CD4-positive, alpha-beta T cell treated with Interleukin-17A for 1 hour (primary cell): ENCODE results near the gene RPS6KB1.
"Not testable (repeated sequence)": the region's sequence is repeated elsewhere in the genome, so short reads cannot be mapped to it uniquely, and the experiment has no call there.

Experiments
- DNase-seq: peaks from one replicate; pipeline ENCODE4 v3.0.0-alpha.2; 2020

The RPS6KB1 gene

DNA sequence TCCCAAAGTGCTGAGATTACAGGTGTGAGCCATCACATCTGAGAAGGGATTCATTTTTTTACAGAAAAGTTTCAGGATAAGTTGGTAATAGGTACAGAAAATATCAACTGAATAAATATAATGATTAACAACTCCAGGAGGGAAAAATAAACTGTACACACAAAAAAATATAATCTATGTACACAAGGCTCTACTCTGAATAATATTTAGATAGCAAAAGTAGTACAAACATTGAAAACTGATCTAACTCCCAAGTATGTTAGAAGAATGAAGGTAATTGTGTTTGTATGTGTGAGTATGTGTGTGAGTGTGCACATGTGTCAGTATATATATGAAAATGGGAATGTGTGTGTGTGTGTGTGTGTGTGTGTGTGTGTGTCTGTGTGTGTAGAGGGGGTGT lies 20.6 kb upstream of the RPS6KB1 start:
- DNase-seq = no peak

- DNase-seq = not testable (repeated sequence)
Measured at GRCh38 chr17:59873414-59873813, 19.5 kb upstream of the RPS6KB1 start.

DNA sequence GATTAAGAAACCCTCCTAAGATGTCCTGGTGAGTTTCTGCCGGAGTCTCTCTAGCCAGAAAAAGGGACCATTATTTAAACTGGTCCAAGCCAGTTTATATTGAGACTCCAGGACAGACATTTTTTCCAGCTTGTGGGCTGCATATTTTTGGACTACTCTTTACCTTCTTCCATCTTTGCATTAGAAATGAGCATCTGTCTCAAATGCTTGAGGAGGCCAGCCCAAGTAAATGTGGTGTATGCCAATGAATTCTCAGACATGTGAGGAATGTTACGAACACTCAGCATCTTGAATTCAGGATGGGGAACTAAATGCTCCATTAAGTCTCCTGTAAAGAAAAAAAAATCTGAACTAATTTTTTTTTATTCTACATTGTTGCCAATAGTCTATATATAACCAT lies 18.5 kb upstream of the RPS6KB1 start:
- DNase-seq = no peak

DNA sequence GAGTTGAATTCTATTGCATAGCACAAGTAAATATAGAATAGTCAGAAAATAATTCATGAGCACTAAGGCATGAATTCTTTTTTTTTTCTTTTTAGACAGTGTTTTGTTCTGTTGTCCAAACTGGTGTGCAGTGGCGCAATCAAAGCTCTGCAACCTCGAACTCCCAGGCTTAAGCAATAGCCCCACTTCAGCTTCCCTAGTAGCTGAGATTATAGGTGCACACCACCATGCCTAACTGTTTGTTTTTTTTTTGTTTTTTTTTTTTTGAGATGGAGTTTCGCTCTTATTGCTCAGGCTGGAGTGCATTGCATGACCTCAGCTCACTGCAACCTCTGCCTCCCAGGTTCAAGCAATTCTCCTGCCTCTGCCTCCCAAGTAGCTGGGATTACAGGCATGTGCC lies 16.8 kb upstream of the RPS6KB1 start:
- DNase-seq = no peak

- DNase-seq = no peak
Measured at GRCh38 chr17:59877965-59878364, 15.0 kb upstream of the RPS6KB1 start.

- no peak for DNase-seq
Measured at GRCh38 chr17:59878624-59879023, 14.3 kb upstream of the RPS6KB1 start.

DNA sequence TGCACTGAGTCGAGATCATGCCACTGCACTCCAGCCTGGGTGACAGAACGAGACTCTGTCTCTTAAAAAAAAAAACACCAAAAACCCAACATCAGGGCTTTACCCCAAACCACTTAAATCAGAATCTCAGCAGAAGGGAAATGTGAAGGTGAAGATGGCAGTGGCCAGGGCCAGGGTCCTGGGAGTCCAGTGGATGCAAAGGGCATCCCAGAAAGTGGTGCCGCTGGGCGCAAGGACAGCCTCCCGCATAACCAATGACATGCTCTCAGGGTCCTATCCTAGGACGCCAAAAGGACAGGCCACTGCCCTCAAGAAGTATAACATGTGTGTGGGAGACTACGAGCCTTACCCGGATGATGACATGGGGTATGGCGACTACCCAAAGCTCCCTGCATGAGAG lies 8.1 kb upstream of the RPS6KB1 start:
- DNase-seq = no peak

GRCh38 chr17:59888145-59888750 lies 4.7 kb upstream of the RPS6KB1 start:
- DNase-seq = no peak

DNA sequence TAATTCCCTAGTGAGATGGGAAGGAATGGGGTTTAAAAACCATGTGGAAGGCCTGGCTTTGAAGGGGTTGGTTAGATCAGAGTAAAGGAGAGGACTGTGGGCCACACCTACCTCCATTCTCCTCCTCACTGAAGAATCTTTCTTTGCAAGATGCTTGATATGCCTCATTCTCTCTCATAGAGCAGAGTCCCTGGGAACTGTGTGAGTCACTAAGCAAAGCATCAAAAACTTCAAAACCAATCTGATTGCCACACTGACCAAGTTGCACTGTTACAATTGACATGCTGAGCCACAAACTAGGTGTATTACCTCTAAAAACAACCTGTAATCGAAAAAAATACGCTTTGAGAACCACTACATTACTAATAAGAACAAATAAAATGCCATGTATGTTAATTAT lies 2.2 kb upstream of the RPS6KB1 start:
- DNase-seq = peak; percentile 4

- peak; percentile 6 for DNase-seq
Measured at GRCh38 chr17:59892251-59892923, 534 bp upstream of the RPS6KB1 start.

- DNase-seq = no peak
Measured at GRCh38 chr17:59893676-59894100, 767 bp downstream of the RPS6KB1 start.

DNA sequence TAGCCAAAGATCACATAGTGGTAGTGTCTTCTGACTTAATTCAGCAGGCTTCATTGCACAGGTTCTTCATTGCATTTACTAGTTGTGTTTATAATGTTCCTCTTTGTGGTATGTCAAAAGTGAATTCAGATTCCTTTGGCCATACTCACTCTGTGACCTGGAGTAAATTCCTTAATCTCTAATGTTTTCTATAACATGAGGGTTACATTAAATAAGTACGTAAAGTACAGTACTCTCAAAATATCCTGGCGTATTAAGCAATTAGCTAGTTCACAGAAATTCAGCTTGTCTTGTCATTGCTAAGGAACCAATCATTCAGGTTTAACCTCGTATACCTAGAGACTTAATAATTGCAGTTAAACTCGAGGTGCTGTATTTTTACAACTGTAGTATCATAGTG lies 4.2 kb downstream of the RPS6KB1 start:
- DNase-seq = no peak

DNA sequence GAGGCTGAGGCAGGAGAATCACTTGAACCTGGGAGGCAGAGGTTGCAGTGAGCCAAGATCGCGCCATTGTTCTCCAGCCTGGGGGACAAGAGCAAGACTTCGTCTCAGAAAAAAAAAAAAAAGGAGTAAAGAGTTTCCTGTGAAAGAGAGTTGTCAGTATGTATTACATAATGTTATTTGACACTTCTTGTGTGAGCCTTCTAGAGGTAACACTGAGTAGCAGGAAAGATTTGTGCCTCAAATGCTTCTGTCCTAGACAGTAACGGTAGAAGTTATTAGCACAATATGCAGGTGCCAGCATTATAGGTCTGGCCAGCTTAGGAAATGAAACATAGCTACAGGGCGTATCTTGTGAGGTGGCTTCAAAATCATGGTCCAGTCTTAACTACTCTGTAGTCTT lies 6.2 kb downstream of the RPS6KB1 start:
- DNase-seq = no peak

DNA sequence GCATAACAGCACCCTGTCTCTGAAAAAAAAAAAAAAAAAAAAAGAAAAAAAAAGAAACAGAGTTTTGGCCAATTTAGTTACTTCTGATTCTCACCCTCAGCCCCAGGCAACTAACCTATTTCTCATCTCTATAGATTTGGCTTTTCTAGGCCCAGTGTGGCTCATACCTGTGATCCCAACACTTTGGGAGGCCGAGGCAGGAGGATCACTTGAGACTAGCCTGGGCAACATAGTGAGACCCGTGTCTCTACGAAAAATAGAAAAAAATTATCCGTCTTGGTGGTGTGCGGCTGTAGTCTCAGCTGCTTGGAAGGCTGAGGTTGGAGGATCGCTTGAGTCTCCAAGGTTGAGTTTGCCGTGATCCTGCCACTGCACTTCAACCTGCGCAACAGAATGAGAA lies 8.7 kb downstream of the RPS6KB1 start:
- no peak for DNase-seq

GRCh38 chr17:59903455-59903854 lies 10.5 kb downstream of the RPS6KB1 start:
- DNase-seq = no peak

- DNase-seq = no peak
Measured at GRCh38 chr17:59907467-59907866, 14.5 kb downstream of the RPS6KB1 start.

GRCh38 chr17:59914274-59914854 lies 21.4 kb downstream of the RPS6KB1 start:
- DNase-seq = peak; percentile 71

DNA sequence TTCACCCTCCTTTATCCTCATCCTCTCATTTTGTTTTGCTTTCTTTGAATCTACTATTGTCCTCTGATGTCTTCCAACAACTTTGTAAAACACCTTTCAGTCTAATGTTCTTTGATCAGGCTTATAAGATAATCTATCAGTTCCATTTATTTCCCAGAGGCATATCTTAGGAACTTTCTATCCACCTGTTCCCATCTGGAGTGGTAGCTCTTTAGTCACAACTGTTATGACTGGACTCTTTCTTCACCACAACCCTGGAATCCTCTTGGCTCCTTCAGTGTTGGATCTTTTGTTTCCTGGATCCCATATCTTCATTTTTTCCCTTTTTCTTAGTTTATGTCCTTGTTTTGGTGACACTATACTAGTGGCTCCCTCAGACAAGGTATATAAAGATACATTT lies 23.5 kb downstream of the RPS6KB1 start:
- DNase-seq = no peak

DNA sequence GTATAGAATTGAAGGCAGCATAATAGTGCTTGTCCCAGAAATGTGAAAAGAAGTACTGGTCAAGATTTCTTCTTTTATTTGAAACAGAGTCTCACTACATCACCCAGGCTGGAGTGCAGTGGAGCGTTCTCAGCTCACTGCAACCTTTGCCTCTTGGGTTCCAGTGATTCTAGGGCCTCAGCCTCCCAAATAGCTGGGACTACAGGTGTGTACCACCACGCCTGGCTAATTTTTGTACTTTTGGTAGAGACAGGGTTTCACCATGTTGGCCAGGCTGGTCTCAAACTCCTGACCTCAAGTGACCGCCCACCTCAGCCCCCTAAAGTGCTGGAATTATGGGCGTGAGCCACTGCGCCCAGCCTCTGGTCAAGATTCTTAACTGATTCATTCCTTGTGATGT lies 27.7 kb downstream of the RPS6KB1 start:
- not testable (repeated sequence) for DNase-seq

- DNase-seq = not testable (repeated sequence)
Measured at GRCh38 chr17:59930121-59930520, 37.2 kb downstream of the RPS6KB1 start.

- DNase-seq = not testable (repeated sequence)
Measured at GRCh38 chr17:59930768-59931167, 37.8 kb downstream of the RPS6KB1 start.

GRCh38 chr17:59933317-59933716 lies 40.4 kb downstream of the RPS6KB1 start:
- not testable (repeated sequence) for DNase-seq

DNA sequence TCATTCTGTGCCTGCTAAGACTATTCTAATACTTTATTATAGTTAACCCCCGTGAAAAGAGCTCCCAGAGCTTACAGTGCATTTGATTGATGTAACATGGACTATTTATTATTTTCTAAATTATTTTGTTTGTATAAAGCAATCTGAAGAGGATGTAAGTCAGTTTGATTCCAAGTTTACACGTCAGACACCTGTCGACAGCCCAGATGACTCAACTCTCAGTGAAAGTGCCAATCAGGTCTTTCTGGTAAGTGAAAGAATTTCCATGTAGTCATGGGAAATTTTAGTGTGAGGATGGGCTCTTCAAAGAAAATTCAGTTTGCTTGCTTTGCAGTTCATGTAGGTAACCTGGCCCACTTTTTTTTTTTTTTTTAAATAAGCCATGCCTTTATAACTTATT lies 47.8 kb downstream of the RPS6KB1 start:
- peak; percentile 5 for DNase-seq

DNA sequence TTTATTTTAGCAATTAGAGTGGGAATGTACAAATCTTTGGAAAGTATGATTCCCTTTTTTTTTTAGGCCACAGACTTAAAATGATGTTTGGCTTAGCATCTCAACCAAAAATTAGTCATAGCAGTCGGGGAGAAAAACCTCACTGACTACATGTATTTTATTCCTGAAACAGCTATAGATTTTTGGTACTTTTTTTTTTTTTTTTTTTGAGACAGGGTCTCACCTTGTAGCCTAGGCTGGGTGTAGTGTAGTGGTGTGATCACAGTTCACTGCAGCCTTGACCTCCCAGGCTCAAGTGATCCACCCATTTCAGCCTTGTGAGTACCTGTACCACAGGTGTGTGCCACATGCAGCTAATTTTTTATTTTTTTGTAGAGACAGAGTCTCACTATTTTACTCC lies 48.2 kb downstream of the RPS6KB1 start:
- no peak for DNase-seq

DNA sequence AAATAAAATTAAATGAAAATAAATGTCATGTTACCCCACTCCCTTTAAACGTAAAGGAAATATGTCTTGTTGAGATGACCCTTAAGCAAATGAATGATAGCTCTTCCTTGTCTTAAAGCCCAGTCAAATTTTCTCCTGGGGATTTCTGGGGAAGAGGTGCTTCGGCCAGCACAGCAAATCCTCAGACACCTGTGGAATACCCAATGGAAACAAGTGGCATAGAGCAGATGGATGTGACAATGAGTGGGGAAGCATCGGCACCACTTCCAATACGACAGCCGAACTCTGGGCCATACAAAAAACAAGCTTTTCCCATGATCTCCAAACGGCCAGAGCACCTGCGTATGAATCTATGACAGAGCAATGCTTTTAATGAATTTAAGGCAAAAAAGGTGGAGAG lies 53.5 kb downstream of the RPS6KB1 start:
- not testable (repeated sequence) for DNase-seq
